ENCODE results near the gene CDH23. TPM values are rescaled to one million over a fixed set of nuclear protein-coding genes. Genes with fewer than 3 reads are reported as not detected.

Gene CDH23
- total RNA-seq, 1 experiment from 2014 or later: not detected

- peaks cover 67% of the 10 kb centered on the region for H3K79me2 ChIP-seq (ENCODE audit: low read length)
- no peaks in the 10 kb centered on the region for H3F3A ChIP-seq (ENCODE audit: low read length, unreplicated experiment)
- DNase-seq: no peak
- POLR2A ChIA-PET (ENCODE audit: unreplicated experiment): no interaction called here
- H3K4me2 ChIP-seq (ENCODE audit: low read length): no peak overlapping the region
- no peak overlapping the region for H2AFZ ChIP-seq (ENCODE audit: low read length)
- no peak overlapping the region for H3K27ac ChIP-seq (ENCODE audit: low read length)
- no peaks in the 10 kb centered on the region for H3K9me3 ChIP-seq (ENCODE audit: low read length)
- H3K4me3 ChIP-seq (ENCODE audit: low read length): no peak overlapping the region
- peaks cover 27% of the 10 kb centered on the region for H3K36me3 ChIP-seq (ENCODE audit: low read depth, low read length)
- no peaks in the 10 kb centered on the region for H3K9me2 ChIP-seq (replicated peaks; ENCODE audit: low read length)
- H3K4me1 ChIP-seq (ENCODE audit: insufficient read depth, low read length): peaks cover 28% of the 10 kb centered on the region
- no peaks in the 10 kb centered on the region for H3K27me3 ChIP-seq (ENCODE audit: low read length)
- TF ChIP-seq EZH2phosphoT487 (IDR thresholded peaks at IDR 0.05; ENCODE audit: borderline replicate concordance, low read length): no peak
- no peak for TF ChIP-seq CTCF (conservative IDR thresholded peaks at IDR 0.05; ENCODE audit: low read depth, low read length)
- TF ChIP-seq EZH2 (IDR thresholded peaks at IDR 0.05; ENCODE audit: low read length, unreplicated experiment): no peak
- no peak overlapping the region for H3K9ac ChIP-seq (ENCODE audit: low read length)
- intact Hi-C loops (cut with micrococcal nuclease): loop anchor here (5.0 kb wide), 1 partner anchor 64 kb away; no protein-coding TSS in a partner anchor
- no peak for ATAC-seq
- CTCF ChIA-PET: no interaction called here
- no TSS peak for BruUV-seq (replicated peaks)
- H4K20me1 ChIP-seq (ENCODE audit: low read length): peaks cover 26% of the 10 kb centered on the region
Measured at GRCh38 chr10:71833451-71834342, 437.0 kb downstream of the CDH23 start.

GRCh38 chr10:71834343-71834674 is 437.6 kb downstream of the CDH23 start:
- Histone ChIP-seq H3K9me3 (ENCODE audit: low read length) (no peaks in the 10 kb centered on the region), H3K9me2 (replicated peaks; ENCODE audit: low read length) (no peaks in the 10 kb centered on the region), H3K4me3 (ENCODE audit: low read length) (no peak overlapping the region), H3K27ac (ENCODE audit: low read length) (no peak overlapping the region), H3K4me2 (ENCODE audit: low read length) (no peak overlapping the region), H3K9ac (ENCODE audit: low read length) (no peak overlapping the region), H3K27me3 (ENCODE audit: low read length) (no peaks in the 10 kb centered on the region), H3K4me1 (ENCODE audit: insufficient read depth, low read length) (peaks cover 31% of the 10 kb centered on the region), H4K20me1 (ENCODE audit: low read length) (peaks cover 28% of the 10 kb centered on the region), H3K79me2 (ENCODE audit: low read length) (peaks cover 74% of the 10 kb centered on the region), H3K36me3 (ENCODE audit: low read depth, low read length) (peaks cover 22% of the 10 kb centered on the region), H3F3A (ENCODE audit: low read length, unreplicated experiment) (no peaks in the 10 kb centered on the region), H2AFZ (ENCODE audit: low read length) (no peak overlapping the region)
- no peak for DNase-seq
- intact Hi-C loops (cut with micrococcal nuclease): loop anchor here (5.0 kb wide), 1 partner anchor 63 kb away; no protein-coding TSS in a partner anchor
- no TSS peak for BruUV-seq (replicated peaks)
- ATAC-seq: no peak
- no peak for TF ChIP-seq EZH2 (IDR thresholded peaks at IDR 0.05; ENCODE audit: low read length, unreplicated experiment)
- no peak for TF ChIP-seq EZH2phosphoT487 (IDR thresholded peaks at IDR 0.05; ENCODE audit: borderline replicate concordance, low read length)
- TF ChIP-seq CTCF (conservative IDR thresholded peaks at IDR 0.05; ENCODE audit: low read depth, low read length): no peak
- CTCF ChIA-PET: no interaction called here
- POLR2A ChIA-PET (ENCODE audit: unreplicated experiment): no interaction called here
